ENCODE results near the gene GPR108. TPM values are rescaled to one million over a fixed set of nuclear protein-coding genes. Genes with fewer than 3 reads are reported as not detected.
A peak's percentile ranks its signal among the peaks of the same experiment; 100 is the strongest.

The GPR108 gene
- polyA plus RNA-seq, 6 donors from 2014 or later: 55.2 to 122 (median 79.5) TPM

DNA sequence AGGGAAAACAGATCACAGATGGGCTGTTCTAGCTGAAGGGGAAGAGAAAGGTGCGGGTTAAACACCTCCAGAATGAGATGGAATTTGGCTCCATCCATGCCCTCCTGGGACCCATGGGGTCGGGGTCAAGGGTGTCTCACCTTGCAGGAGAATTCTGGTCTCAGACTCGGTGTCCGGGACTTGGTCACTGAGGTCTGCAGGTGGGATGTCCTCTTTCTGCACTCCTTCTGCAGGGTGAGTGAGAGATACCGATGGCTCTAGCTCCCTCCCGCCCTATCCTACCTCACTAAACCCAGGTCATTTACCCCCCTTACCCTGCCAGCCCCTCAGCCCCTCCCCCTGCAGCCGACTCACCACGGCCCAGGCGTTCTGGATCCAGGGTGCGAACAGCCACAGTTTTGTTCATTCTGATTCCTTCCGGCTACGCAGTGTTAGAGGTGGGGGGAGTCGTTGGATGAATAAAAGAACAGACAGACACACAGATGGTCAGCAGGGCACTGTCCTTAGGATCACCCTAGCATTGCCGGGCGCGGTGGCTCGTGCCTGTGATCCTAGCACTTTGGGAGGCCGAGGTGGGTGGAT, 41.0 kb downstream of the GPR108 start:
- Mint-ChIP-seq H3K36me3 (no peaks in the 10 kb centered on the region), H3K4me1 (peaks cover 0 to 7% (median 0%) of the 10 kb centered on the region in 3 donors), H3K27me3 (peaks cover 0 to 11% (median 3%) of the 10 kb centered on the region in 3 donors), H3K9me3 (no peaks in the 10 kb centered on the region), H3K27ac (no peak overlapping the region), H3K4me3 (no peak overlapping the region)
- ATAC-seq (ENCODE audit: low read depth in 2 of 2) (no peak), DNase-seq (no peak)

DNA sequence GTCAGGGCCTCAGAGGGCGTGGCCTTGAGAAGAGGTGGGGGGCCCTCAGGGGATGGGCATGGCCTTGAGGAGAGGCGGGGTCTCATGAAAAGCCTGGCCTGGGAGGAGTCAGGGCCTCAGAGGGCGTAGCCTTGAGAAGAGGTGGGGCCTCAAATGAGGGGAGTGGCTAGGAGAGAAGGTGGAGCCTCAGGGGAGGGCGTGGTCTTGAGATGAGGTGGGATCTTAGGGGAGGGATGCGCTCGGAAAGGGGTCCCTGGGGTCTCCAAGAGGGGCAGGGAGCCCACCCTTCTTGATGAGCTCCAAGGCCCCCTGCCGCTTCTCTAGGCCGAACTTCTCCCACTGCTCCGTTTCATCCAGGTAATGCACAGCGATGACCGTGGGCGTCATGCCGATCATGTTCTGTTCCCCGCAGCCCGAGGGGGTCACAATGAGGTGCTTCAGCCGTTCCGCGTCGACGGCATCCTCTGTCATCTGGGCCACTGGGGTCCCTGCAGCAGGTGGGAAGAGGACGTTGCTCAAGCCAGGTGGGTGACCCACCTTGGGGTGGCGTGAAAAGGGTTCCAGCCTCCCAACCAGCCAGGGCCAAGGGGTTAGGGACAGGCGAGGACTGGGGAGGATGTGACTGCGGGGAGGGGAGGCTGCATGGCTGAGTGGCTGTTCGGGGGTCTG, 43.1 kb downstream of the GPR108 start:
- H3K4me1 Mint-ChIP-seq: peaks cover 0 to 7% (median 0%) of the 10 kb centered on the region in 3 donors
- DNase-seq: no peak
- no peaks in the 10 kb centered on the region for H3K36me3 Mint-ChIP-seq
- H3K27me3 Mint-ChIP-seq: peaks cover 0 to 14% (median 3%) of the 10 kb centered on the region in 3 donors
- H3K9me3 Mint-ChIP-seq: no peaks in the 10 kb centered on the region
- ATAC-seq (ENCODE audit: low read depth in 2 of 2): no peak
- H3K27ac Mint-ChIP-seq: no peak overlapping the region
- H3K4me3 Mint-ChIP-seq: no peak overlapping the region

DNA sequence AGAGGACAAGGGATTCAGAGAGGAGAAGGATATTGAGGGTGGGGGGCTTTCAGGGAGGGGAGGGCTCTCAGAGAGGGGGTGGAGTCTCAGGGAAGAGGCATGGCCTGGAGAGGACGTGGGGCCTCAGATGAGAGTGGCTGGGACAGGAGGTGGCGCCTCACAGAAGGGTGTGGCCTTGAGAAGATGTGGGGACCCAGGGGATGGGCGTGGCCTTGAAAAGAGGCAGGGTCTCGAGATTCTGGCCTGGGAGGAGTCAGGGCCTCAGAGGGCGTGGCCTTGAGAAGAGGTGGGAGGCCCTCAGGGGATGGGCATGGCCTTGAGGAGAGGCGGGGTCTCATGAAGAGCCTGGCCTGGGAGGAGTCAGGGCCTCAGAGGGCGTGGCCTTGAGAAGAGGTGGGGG, 43.7 kb downstream of the GPR108 start:
- Mint-ChIP-seq H3K27ac (no peak overlapping the region), H3K36me3 (no peaks in the 10 kb centered on the region), H3K27me3 (peaks cover 0 to 14% (median 3%) of the 10 kb centered on the region in 3 donors), H3K9me3 (peaks cover 0 to 2% (median 0%) of the 10 kb centered on the region in 7 donors), H3K4me3 (no peak overlapping the region), H3K4me1 (peaks cover 0 to 7% (median 0%) of the 10 kb centered on the region in 3 donors)
- ATAC-seq (ENCODE audit: low read depth in 2 of 2): no peak
- DNase-seq: no peak

DNA sequence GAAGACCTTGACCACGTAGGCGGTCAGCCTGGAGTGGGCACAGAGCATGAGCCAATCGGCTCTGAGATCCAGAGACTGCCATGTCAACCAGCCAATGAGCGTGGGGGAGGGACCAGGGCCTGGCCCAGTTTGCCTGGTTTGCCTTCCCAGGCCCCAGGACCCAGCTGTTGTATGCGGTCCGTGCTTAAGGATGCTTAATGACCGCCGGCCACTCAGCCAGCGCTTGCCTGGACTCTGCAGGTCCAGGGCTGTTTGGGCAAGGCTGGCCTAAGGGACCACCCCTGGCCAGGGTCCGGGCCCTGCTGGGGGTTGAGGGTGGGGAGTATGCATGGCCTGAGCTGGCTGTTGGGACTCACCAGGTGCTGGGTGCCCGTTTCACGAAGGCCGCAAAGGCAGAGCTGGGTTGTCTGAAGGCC, 44.3 kb downstream of the GPR108 start:
- peaks cover 0 to 4% (median 0%) of the 10 kb centered on the region in 7 donors for H3K9me3 Mint-ChIP-seq
- H3K36me3 Mint-ChIP-seq: no peaks in the 10 kb centered on the region
- DNase-seq (no peak), ATAC-seq (ENCODE audit: low read depth in 2 of 2) (no peak)
- H3K27me3 Mint-ChIP-seq: peaks cover 0 to 14% (median 3%) of the 10 kb centered on the region in 3 donors
- no peak overlapping the region for H3K4me3 Mint-ChIP-seq
- peaks cover 0 to 7% (median 0%) of the 10 kb centered on the region in 3 donors for H3K4me1 Mint-ChIP-seq
- H3K27ac Mint-ChIP-seq: no peak overlapping the region

DNA sequence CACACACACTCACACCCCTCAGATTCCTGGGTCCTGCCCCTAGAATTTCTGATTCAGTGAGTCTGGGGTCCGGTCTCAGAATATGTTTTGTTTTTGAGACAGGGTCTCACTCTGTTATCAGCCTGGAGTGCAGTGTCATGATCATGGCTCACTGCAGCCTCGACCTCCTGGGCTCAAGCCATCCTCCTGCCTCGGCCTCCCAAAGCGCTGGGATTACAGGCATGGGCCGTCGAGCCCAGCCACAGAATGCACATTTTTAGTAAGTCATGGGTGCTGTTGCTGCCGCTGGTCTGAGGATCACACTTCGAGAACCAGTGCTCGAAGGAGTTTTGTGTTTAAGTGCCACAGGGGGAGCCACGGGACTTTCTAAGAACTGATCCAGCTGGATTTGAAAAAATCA, 45.4 kb downstream of the GPR108 start:
- Mint-ChIP-seq H3K4me3 (peak overlapping the region in 1 of 8 donors; percentile 51), H3K27ac (no peak overlapping the region), H3K4me1 (peaks cover 0 to 7% (median 0%) of the 10 kb centered on the region in 3 donors), H3K27me3 (peaks cover 0 to 14% (median 7%) of the 10 kb centered on the region in 3 donors), H3K9me3 (peaks cover 0 to 4% (median 0%) of the 10 kb centered on the region in 7 donors), H3K36me3 (no peaks in the 10 kb centered on the region)
- ATAC-seq (ENCODE audit: low read depth in 2 of 2) (no peak), DNase-seq (no peak)

DNA sequence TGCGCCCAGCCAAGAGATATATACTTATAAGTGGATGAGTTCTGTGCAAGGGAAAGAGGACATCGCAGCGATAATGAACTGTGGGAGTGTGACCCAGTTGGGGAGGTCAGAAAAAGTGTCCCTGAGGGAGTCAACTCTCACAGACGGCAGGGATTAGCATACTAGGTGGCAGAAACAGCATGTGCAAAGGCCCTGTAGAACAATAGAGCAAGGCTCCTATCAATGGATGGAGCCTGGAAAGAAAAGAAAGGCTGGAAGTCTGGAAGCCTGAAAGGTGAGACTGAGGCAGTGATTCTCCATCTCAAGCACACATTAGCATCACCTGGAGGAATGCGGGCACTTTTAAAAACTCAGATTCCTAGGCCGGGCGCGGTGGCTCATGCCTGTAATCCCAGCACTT, 46.0 kb downstream of the GPR108 start:
- H3K4me1 Mint-ChIP-seq: peaks cover 0 to 7% (median 0%) of the 10 kb centered on the region in 3 donors
- H3K27me3 Mint-ChIP-seq: peaks cover 0 to 14% (median 7%) of the 10 kb centered on the region in 3 donors
- peak overlapping the region in 1 of 8 donors; percentile 16 for H3K4me3 Mint-ChIP-seq
- no peak overlapping the region for H3K27ac Mint-ChIP-seq
- H3K9me3 Mint-ChIP-seq: peaks cover 0 to 4% (median 0%) of the 10 kb centered on the region in 7 donors
- ATAC-seq (ENCODE audit: low read depth in 2 of 2) (no peak), DNase-seq (no peak)
- H3K36me3 Mint-ChIP-seq: no peaks in the 10 kb centered on the region

DNA sequence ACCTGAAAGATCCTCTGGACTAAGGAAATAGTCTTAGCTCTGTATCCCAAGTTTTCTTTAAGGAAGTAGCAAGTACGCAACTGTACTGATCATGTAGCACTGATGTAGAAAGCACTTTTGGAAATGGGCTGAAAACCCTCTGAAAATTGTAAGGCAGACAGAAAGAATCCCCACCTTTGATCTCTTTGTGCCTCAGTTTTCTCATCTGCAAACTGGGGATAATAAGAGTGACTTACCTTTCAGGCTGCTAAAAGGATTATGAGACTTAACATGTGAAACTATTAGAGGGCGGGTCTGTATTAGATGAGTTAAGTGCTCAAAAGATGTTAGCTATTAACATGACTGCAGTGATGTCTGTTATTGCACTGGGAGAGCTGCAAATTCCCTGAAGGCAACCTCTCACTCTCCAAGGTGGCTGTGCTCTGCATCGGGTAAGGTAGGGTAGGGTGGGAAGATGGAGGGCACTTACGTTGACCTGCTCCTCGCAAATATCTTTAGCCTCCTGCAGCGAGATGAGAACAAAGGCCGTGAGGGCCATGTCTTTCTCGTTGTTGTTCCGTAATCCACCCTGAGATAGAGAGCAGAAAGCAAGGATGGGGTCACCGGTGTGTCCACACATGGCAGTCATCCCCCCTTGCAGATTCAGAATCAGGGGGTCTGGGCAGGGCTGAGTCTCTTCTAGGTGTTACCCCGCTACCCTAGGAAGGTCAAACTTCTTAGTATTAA, 47.1 kb downstream of the GPR108 start:
- no peak overlapping the region for H3K4me3 Mint-ChIP-seq
- no peaks in the 10 kb centered on the region for H3K36me3 Mint-ChIP-seq
- peaks cover 0 to 14% (median 7%) of the 10 kb centered on the region in 3 donors for H3K27me3 Mint-ChIP-seq
- H3K27ac Mint-ChIP-seq: no peak overlapping the region
- ATAC-seq (ENCODE audit: low read depth in 2 of 2): no peak
- no peak for DNase-seq
- H3K9me3 Mint-ChIP-seq: peaks cover 0 to 4% (median 0%) of the 10 kb centered on the region in 7 donors
- peaks cover 0 to 7% (median 0%) of the 10 kb centered on the region in 3 donors for H3K4me1 Mint-ChIP-seq

DNA sequence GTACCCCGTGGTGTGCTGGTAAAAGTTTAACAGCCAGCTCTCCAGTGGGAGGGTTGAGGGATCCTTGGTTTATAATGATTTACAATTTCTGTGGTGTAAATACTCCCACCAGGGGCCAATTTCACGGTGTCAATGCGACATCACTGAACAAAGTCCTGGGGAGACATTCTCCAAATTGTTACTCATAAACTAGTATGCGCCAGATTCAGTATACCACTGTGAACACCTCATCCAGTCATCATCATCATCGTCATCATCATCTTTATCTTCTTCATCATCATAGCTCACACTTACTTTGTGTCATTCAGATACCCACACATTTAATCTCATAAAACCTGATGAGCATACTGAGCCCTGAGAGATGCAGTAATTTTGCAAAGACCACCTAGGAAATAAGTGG, 50.3 kb downstream of the GPR108 start:
- peaks cover 0 to 9% (median 0%) of the 10 kb centered on the region in 7 donors for H3K9me3 Mint-ChIP-seq
- no peak overlapping the region for H3K27ac Mint-ChIP-seq
- no peak overlapping the region for H3K4me3 Mint-ChIP-seq
- DNase-seq (no peak), ATAC-seq (ENCODE audit: low read depth in 2 of 2) (no peak)
- H3K4me1 Mint-ChIP-seq: no peaks in the 10 kb centered on the region
- H3K27me3 Mint-ChIP-seq: peaks cover 4 to 11% (median 7%) of the 10 kb centered on the region in 3 donors
- H3K36me3 Mint-ChIP-seq: no peaks in the 10 kb centered on the region

DNA sequence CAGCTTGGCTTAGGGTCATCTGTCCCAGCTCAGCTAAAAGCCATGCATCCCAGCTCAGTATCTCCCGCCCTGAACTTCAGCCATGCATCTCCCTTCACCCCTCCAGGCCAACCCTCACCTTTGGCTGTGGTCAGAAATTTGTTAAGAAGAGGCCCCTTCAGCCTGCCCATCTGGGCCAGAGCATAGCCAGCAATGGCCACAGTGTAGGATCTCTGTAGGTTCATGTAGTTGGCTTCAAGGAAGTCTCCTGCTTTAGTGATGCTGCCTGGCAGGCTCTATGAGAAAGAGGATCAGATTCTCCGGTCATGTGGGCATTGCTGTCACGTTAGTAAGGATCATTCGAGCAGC, 50.8 kb downstream of the GPR108 start:
- Mint-ChIP-seq H3K4me1 (no peaks in the 10 kb centered on the region), H3K36me3 (no peaks in the 10 kb centered on the region), H3K4me3 (no peak overlapping the region), H3K27ac (no peak overlapping the region), H3K9me3 (peaks cover 0 to 9% (median 0%) of the 10 kb centered on the region in 7 donors), H3K27me3 (peaks cover 4 to 11% (median 6%) of the 10 kb centered on the region in 3 donors)
- DNase-seq: no peak
- no peak for ATAC-seq (ENCODE audit: low read depth in 2 of 2)

DNA sequence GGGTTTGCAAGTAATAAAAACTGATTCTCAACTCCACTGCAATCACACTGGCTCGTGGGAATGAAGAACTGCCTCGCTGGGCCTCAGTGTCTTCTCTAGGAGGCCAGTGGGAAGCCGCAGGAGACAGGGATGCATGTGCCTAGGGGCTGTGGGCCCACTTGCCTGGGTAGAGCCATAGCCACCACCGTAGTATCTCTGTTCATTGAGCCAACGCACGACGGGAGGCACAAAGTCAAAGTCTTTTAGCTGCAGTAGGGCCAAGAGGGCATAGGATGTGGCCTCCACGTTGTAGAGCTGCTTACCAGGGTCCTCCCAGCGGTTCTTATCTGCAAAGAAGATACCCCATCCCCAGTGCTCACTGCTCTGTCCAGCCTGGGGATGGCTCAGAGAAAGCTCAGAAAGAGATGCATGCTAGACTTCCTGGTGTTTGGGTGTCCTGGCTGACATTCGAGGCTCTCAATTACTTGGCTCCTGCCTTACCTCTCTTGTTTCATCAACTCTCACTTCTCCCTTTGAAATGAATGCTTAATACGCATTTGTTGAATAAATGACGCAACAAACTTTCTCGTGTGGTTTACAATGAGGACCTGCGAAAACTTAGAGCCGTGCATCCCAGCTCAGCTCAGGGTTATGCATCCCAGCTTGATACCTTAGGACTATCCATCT, 51.3 kb downstream of the GPR108 start:
- peaks cover 4 to 14% (median 7%) of the 10 kb centered on the region in 3 donors for H3K27me3 Mint-ChIP-seq
- no peak for ATAC-seq (ENCODE audit: low read depth in 2 of 2)

DNA sequence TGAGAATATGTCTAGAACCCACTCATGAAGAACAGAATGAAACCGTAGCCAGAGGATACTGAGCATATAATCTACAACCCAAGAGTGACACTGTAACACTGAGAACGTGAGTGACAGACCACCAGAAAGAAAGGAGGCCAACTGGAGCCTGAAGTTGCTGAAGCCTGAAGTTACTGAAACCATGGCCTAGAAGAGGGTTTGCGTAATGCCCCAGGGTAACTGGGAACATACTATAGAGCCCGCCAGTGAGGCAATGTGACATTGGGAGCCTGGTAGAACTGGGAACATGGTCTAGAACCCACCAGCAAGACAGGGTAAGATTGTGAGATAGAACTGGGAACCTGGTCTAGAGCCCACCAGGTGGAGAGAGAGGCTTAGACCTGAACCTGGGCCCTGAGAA, 51.9 kb downstream of the GPR108 start:
- no peak for ATAC-seq (ENCODE audit: low read depth in 2 of 2)

More for the DNA sequence above, 51.3 kb downstream of the GPR108 start:
- peaks cover 0 to 9% (median 0%) of the 10 kb centered on the region in 7 donors for H3K9me3 Mint-ChIP-seq
- no peaks in the 10 kb centered on the region for H3K36me3 Mint-ChIP-seq
- H3K4me1 Mint-ChIP-seq: no peaks in the 10 kb centered on the region
- H3K27ac Mint-ChIP-seq: no peak overlapping the region
- H3K4me3 Mint-ChIP-seq: no peak overlapping the region
- no peak for DNase-seq

DNA sequence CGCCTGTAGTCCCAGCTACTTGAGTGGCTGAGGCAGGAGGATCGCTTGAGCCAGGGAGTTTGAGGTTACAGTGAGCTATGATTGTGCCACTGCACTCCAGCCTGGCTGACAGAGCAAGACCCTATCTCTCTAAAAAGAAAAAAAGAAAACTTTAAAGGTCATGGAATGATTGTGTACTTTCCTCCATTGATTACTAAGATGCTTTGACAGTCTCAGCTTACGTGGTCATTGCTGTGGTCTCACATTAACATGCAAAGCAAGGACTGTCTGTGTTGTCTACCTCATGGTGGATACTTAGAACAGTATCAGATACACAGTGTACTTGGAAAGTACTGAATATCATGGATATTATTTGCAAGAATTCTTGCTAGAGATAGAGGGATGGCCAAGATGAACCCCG, 53.4 kb downstream of the GPR108 start:
- Mint-ChIP-seq H3K27ac (no peak overlapping the region), H3K36me3 (no peaks in the 10 kb centered on the region), H3K9me3 (peaks cover 2 to 21% (median 4%) of the 10 kb centered on the region in 7 donors), H3K4me1 (no peaks in the 10 kb centered on the region), H3K4me3 (no peak overlapping the region), H3K27me3 (peaks cover 10 to 35% (median 20%) of the 10 kb centered on the region in 3 donors)
- DNase-seq (no peak), ATAC-seq (ENCODE audit: low read depth in 2 of 2) (no peak)

More for the DNA sequence above, 51.9 kb downstream of the GPR108 start:
- Mint-ChIP-seq H3K27me3 (peaks cover 7 to 20% (median 11%) of the 10 kb centered on the region in 3 donors), H3K27ac (peak overlapping the region in 1 of 6 donors; percentile 85), H3K4me3 (no peak overlapping the region), H3K9me3 (peaks cover 0 to 12% (median 2%) of the 10 kb centered on the region in 7 donors), H3K4me1 (no peaks in the 10 kb centered on the region), H3K36me3 (no peaks in the 10 kb centered on the region)
- no peak for DNase-seq

DNA sequence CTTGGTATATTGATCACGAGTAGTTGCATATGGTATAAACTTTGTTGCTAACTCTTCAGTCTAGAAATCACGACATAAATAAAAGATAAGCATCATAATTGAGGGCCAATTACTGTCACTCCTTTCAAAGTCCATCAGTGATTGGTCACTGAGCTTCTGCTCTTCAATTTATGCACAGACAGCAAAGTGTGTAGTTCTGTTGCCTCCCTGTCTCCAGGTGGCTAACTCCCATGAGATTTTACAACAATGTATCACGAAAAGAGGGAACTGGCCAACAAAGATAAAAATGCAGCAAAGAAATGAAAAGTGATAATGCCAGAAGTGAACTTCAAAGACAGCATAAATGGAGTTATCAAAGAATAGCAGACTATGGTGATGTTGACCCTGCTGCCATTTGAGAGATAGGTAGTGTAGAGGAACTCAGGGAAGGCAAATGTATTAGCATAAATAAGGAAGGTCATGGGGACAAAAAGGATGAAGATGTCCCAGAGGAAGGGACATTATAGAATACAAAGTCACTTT, 54.7 kb downstream of the GPR108 start:
- Mint-ChIP-seq H3K27me3 (peaks cover 17 to 47% (median 24%) of the 10 kb centered on the region in 3 donors), H3K27ac (no peak overlapping the region), H3K4me1 (peaks cover 3 to 7% (median 3%) of the 10 kb centered on the region in 3 donors), H3K36me3 (peaks cover 0 to 2% of the 10 kb centered on the region in 2 donors), H3K9me3 (peaks cover 2 to 17% (median 5%) of the 10 kb centered on the region in 7 donors), H3K4me3 (no peak overlapping the region)
- DNase-seq: no peak
- no peak for ATAC-seq (ENCODE audit: low read depth in 2 of 2)

All from naive B cell (primary cell).